NCI-H2227 (cell line): Measurements from ENCODE around the gene ULK1.

ENCODE experiments used
- DNase-seq: peaks from one replicate; lab custom pipeline; 2025; ENCODE audit not compliant: unreplicated experiment; lab: John Stamatoyannopoulos, UW

ULK1 gene

DNA sequence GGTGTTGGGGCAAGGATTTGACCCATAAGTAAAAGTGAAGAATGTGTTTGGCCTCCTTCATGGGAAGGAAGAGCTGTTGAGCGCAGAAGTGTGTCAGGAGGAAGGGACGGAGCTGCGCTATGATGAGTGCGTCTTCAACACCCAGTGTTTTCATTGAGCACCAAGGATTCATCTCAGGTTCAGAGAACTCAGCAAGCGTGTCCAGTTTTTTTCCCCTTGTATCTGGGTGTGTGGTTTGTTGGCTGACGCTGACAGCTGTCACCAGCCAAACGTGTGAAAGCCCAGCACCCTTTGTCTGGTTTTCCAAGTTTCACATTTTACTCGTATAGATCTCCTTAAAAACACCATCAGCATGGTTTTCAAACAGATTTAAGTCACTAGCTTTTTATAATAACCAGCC, 67.6 kb downstream of the ULK1 start:
- no peak for DNase-seq

DNA sequence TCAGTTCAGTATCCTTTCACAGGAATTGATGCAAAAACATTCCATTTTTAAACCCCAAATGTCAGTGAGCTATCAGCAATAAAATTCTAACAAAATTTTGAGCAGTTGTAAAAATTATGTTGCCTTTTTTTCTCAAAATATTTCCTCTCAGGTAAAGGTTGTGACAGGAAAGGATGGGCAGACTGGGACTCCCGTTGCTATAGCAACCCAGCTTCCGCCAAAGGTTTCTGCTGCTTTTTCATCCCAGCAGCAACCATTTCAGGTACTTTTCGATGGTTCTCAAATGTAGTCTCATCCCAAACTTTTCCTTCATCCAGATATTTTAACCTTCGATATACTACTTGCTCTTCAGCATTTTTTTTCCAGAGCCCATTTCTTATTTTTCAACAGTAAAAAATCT, 69.0 kb downstream of the ULK1 start:
- no peak for DNase-seq

DNA sequence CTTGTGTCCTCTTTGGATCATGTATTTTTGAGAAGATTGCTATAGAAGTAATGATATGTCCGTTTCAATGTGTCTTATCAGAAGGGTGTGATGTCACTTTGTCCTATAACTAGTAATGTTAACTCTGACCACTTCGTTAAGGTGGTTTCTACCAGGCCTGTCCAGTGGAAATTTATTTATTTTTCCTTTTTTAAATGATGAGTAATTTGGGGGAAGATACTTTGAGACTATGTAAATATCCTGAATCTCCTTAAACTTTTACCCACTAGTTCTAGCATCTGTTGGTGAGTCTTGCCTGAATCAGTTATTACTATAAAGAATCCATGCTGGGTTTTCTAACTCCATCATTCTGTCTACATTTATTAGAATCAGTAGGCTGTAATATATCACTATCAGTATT, 70.7 kb downstream of the ULK1 start:
- DNase-seq, result no peak

DNA sequence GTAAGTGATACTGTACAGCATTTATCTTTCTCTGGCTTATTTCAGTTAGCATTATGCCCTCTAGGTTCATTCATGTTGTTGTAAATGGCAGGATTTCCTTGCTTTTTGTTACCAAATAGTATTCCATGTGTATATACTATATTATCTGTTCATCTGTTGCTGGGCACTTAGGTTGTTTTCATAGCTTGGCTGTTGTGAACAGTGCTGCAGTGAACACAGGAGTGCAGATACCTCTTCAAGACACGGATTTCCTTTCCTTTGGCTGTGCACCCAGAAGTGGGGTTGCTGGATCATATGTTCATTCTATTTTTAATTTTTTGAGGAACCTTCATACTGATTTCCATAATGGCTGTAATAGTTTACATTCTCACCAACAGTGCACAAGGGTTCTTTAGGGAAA, 76.8 kb downstream of the ULK1 start:
- DNase-seq, result no peak
